ENCODE measurements around the gene IL17C.

- TF ChIP-seq REST (IDR thresholded peaks at IDR 0.05; ENCODE audit: borderline replicate concordance): no peak
- TF ChIP-seq REST (CRISPR knock-in tag; IDR thresholded peaks at IDR 0.05; ENCODE audit: low read depth): no peak
- no peak for TF ChIP-seq ZNF146 (CRISPR knock-in tag; IDR thresholded peaks at IDR 0.05; ENCODE audit: unreplicated experiment)
- TF ChIP-seq ZZZ3 (IDR thresholded peaks at IDR 0.05): no peak
- no peak for TF ChIP-seq NFATC3 (IDR thresholded peaks at IDR 0.05)
- no peak for TF ChIP-seq SLC30A9 (CRISPR knock-in tag; IDR thresholded peaks at IDR 0.05)
- no peak for TF ChIP-seq FOXK2 (conservative IDR thresholded peaks at IDR 0.05 in 1 of 2, IDR thresholded peaks at IDR 0.05 in 1 of 2; ENCODE audit: low read depth in 2 of 2)
- TF ChIP-seq ETS1 (conservative IDR thresholded peaks at IDR 0.05; ENCODE audit: control insufficient read depth, low read depth, low read length): no peak
- TF ChIP-seq BCL6 (CRISPR knock-in tag; IDR thresholded peaks at IDR 0.05): no peak
- TF ChIP-seq ZNF121 (CRISPR knock-in tag; conservative IDR thresholded peaks at IDR 0.05): no peak
- no peak for TF ChIP-seq NCOA2 (IDR thresholded peaks at IDR 0.05; ENCODE audit: partially characterized antibody in 2 of 2)
- TF ChIP-seq CTCF (IDR thresholded peaks at IDR 0.05 in 2 of 3, conservative IDR thresholded peaks at IDR 0.05 in 1 of 3; ENCODE audit: insufficient read depth in 2 of 3, low read depth in 1 of 3, low read length in 3 of 3): no peak
- no peak for TF ChIP-seq SRSF7 (optimal IDR thresholded peaks at IDR 0.05; ENCODE audit: low read depth, low read length)
Observed at GRCh38 chr16:88624977-88625576, 13.3 kb upstream of the IL17C start.

All from K562 (cell line).